GM19463 (cell line): ENCODE data around the gene KLF17.
"Not testable (repeated sequence)": the region's sequence is repeated elsewhere in the genome, so short reads cannot be mapped to it uniquely, and the experiment has no call there.

ENCODE experiments used
- ATAC-seq: cut with Tn5 transposase; IDR thresholded peaks from one replicate; pipeline ENCODE4 v1.9.1; 2021; ENCODE audit warnings: mild to moderate bottlenecking, moderate library complexity; ENCODE audit not compliant: unreplicated experiment

The KLF17 gene

GRCh38 chr1:44108241-44108640, 10.4 kb upstream of the KLF17 start:
- no peak for ATAC-seq

DNA sequence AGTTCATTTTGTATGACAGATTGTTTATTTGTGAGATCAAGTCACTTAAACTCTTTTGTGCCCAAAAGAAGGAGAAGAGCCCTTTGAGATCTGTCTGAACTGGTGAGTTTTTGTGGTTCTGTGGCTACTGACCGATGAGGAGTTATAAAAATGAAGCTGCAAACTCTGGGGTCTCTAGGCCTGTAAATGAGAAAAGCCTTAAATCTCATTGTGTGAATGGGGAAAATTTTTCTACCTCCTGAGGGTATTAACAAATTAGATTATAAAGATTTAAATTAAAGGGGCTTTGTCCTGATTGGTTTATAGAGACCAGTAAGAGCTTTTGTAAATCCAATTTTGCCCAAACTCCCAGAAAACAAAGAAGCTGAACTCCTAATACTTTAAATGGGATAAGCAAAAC, 9.7 kb upstream of the KLF17 start:
- ATAC-seq, result no peak

DNA sequence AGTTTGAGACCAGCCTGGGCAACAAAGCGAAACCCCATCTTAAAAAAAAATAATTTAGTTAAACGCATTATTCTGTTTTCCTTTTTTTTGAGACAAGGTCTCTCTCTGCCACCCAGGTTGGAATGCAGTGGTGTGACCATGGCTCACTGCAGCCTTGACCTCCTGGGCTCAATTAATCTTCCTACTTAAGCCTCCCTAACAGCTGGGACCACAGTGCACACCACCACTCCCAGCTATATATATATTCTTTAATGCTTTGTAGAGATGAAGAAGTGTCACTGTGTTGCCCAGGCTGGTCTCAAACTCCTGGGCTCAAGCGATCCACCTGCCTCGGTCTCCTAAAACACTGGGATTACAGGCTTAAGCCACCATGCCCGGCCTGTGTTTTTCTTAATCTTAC, 7.7 kb upstream of the KLF17 start:
- no peak for ATAC-seq

GRCh38 chr1:44111861-44112260, 6.8 kb upstream of the KLF17 start:
- no peak for ATAC-seq

- ATAC-seq, result no peak
Measured at GRCh38 chr1:44112486-44112885, 6.1 kb upstream of the KLF17 start.

GRCh38 chr1:44113095-44113609, 5.5 kb upstream of the KLF17 start:
- ATAC-seq, result no peak

GRCh38 chr1:44114098-44114497, 4.5 kb upstream of the KLF17 start:
- no peak for ATAC-seq

DNA sequence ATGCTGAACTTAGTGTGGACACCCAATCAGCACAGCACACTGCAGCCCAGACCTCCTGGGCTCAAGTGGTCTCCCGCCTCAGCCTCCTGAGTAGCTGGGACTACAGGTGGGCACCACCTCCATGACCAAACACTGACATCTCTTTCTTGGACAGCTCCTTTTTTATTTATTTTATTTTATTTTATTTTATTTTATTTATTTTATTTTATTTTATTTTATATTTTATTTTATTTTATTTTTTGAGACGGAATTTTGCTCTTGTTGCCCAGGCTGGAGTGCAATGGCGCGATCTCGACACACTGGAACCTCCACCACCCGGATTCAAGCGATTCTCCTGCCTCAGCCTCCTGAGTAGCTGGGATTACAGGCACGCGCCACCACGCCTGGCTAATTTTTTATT, 1.3 kb upstream of the KLF17 start:
- ATAC-seq, result not testable (repeated sequence)

- no peak for ATAC-seq
Measured at GRCh38 chr1:44119525-44119924, 904 bp downstream of the KLF17 start.

DNA sequence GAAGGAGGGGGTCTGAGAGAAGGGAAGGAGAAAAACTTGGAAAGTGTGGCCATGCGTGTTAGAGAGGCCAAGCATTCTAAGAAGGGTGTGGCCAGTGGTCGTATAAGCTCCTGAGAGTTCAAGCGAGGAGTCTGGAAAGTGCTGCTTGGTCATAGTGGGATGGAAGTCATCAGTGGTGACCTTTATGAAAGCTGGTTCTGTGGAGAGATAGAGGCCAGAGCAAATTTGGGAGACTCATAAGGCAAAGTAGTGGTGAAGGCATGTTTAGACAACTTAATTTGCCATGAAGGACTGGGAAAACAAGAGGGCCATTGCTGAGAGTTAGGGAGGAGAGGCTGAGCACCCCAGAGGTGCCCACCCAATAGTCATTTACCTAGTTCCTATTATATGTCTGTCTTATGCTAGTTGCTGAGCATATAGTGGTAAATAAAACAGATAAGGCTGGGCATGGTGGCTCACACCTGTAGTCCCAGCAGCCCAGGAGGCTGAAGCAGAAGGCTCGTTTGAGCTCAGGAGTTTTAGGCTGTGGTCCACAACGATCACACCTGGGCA, 1.9 kb downstream of the KLF17 start:
- no peak for ATAC-seq

DNA sequence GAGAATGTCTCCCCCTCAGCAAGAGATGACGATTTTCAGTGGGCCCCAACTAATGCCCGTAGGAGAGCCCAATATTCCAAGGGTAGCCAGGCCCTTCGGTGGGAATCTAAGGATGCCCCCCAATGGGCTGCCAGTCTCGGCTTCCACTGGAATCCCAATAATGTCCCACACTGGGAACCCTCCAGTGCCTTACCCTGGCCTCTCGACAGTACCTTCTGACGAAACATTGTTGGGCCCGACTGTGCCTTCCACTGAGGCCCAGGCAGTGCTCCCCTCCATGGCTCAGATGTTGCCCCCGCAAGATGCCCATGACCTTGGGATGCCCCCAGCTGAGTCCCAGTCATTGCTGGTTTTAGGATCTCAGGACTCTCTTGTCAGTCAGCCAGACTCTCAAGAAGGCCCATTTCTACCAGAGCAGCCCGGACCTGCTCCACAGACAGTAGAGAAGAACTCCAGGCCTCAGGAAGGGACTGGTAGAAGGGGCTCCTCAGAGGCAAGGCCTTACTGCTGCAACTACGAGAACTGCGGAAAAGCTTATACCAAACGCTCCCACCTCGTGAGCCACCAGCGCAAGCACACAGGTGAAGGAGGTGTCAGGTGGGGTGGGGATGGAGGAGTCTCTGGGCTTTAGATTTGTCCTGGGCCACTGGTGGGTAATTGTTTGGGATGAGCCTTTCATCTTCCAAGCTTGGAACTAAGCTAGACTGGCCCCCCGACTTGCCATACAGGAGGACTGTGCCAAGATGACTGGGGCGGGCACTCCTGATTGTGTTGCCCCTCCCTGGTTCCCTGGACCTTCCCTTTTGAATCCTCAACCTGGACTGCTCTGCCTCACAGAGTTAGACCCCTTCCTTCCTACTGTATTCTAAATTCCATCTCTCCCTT, 11.2 kb downstream of the KLF17 start:
- ATAC-seq, result no peak

GRCh38 chr1:44131411-44131810, 12.8 kb downstream of the KLF17 start:
- no peak for ATAC-seq

GRCh38 chr1:44134071-44134920, 15.7 kb downstream of the KLF17 start:
- no peak for ATAC-seq

DNA sequence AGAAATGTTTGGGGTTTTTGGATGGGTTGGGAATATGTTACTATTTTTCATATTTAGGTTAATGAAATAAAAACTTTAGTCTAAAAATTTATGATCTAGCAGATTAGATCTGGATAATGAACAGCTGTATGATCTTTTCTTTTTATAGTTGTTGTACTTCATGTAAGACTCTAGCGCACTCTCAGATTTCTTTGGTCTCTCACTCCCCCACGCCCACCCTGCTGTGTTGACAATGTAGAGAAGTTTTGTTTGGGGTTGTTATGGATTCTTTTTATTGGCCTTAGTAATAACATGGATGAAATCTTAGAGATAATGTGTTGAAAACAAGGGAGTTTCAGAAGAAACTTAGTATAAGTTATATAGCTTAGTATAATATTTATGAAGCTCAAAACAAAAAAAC, 17.3 kb downstream of the KLF17 start:
- no peak for ATAC-seq

DNA sequence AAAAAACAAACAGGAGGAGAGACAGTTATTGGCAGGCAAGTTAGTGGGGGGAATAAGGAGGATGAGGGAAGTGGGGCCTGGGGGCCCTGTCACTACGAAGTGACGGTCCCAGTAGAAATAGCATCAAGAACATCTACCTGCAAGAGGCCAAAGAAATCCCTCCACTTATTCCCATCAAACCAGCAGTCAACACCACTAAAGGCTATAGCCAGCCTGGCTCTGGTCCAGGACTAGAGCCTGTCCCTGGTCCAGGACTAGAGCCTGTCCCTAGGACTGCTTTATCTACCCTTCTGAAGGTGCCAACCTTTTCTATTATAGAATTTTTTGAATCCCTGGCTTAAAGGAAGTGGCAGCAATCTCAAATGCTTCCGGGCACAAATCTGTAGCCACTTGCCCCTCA, 19.6 kb downstream of the KLF17 start:
- ATAC-seq, result no peak

GRCh38 chr1:44139565-44139964, 20.9 kb downstream of the KLF17 start:
- ATAC-seq, result not testable (repeated sequence)

- no peak for ATAC-seq
Measured at GRCh38 chr1:44141531-44141930, 22.9 kb downstream of the KLF17 start, which contains the start of gene KLF18. TSS of gene KLF18 (minus strand) at chr1:44141631. CDS start at chr1:44141631, 0 bp downstream.

DNA sequence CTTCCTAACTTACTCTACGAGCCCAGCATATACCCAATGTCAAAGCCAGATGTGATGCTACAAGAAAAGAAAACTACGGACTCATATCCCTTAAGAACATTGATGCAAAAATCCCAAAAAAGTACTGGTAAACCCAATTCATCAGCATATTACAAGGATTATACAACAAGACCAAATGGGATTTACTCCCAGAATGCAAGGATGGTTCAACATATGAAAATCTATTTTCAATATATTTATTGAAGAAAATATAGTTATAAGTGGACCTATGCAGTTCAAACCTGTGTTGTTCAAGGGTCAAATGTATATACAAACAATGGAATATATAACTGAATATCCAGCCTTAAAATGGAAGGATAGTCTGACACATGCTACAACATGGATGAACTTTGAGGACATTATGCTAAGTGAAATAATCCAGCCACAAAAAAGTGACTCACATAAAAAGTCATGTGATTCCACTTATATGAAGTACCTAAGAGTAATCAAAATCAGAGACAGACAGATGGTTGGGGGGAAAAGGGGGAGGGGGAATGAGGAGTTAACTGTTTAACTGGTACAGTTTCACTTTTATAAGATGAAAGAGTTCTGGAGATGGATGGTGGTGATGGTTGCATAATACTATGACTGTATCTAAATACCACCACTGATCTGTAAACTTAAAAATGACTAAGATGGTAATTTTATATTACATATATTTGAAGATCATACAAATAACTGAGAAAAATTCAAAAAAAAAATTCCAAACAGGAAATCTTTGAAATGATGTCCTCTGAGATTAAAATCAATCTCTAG, 26.5 kb downstream of the KLF17 start:
- no peak for ATAC-seq

- ATAC-seq, result no peak
Measured at GRCh38 chr1:44146536-44147361, 28.1 kb downstream of the KLF17 start.

GRCh38 chr1:44147582-44147981, 29.0 kb downstream of the KLF17 start:
- no peak for ATAC-seq
